Dendritic cell treated with granulocyte-macrophage colony-stimulating factor and Interleukin-4, amounts not matched to agents 40 ng/mL and 50 ng/mL, for 4 days (primary cell): ENCODE results near the gene KRT80.
A peak's percentile ranks its signal among the peaks of the same experiment; 100 is the strongest.

Source experiments
- H3K27ac Mint-ChIP-seq: one replicate; pipeline ENCODE4 v1.8.0; 2022; ENCODE audit warnings: mild to moderate bottlenecking, mixed read lengths
- H3K27me3 Mint-ChIP-seq: one replicate; pipeline ENCODE4 v1.8.0; 2022; ENCODE audit warnings: mild to moderate bottlenecking, mixed read lengths
- H3K36me3 Mint-ChIP-seq: one replicate; pipeline ENCODE4 v1.8.0; 2022; ENCODE audit warnings: low read depth, mixed read lengths
- H3K4me1 Mint-ChIP-seq: one replicate; pipeline ENCODE4 v1.8.0; 2022; ENCODE audit warnings: low read depth, mixed read lengths
- H3K4me3 Mint-ChIP-seq: one replicate; pipeline ENCODE4 v1.8.0; 2022; ENCODE audit warnings: mild to moderate bottlenecking, moderate library complexity, mixed read lengths
- H3K9me3 Mint-ChIP-seq: one replicate; pipeline ENCODE4 v1.8.0; 2022; ENCODE audit warnings: mixed read lengths
- intact Hi-C: fragments of 100-400 bp; cut with micrococcal nuclease; formaldehyde crosslinking; loops from one replicate; pipeline ENCODE4 v1.15.0; 2022

The KRT80 gene

DNA sequence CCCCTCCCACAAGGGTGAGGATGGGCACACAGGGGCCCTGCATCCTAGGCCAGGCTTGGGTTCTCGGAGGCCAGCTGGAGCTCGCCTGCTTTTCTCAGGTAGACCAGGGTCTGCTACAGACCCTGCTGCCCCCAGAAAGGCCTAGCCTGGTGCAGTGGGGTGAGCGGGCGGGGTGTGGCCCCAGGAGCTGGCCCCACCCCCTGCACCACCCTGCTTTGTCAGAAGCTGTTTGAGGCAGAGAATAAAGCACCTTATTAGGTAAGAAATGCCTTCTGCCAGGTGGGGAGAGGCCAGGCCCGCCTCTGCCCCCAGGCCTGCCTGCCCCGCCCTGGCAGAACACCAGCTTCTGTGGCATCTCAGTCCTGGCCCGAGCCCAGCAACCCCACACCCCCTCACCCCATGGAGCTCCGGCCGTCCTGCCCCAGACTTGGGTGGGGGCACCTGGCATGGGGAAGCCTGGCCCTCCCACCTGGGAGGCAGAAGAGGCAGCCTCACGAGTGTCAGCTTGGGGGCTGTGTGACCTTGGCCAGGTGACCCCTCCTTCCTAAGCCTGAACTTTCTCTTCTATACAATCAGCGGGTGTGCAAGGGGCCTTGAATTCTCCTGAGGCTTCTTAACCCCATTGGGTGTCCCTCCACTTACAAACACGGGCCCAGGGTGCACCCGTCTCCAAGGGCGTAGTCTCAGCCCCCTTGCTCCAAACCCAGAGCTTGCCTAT, 43.2 kb downstream of the KRT80 start:
- Mint-ChIP-seq H3K27me3 (peaks cover 31% of the 10 kb centered on the region), H3K9me3 (no peaks in the 10 kb centered on the region), H3K4me1 (peaks cover 32% of the 10 kb centered on the region), H3K36me3 (no peaks in the 10 kb centered on the region), H3K4me3 (no peak overlapping the region), H3K27ac (no peak overlapping the region)
- intact Hi-C loops = no loop called here

GRCh38 chr12:52147964-52148463, 43.8 kb downstream of the KRT80 start:
- H3K4me1 Mint-ChIP-seq = peaks cover 32% of the 10 kb centered on the region
- no peaks in the 10 kb centered on the region for H3K36me3 Mint-ChIP-seq
- no peaks in the 10 kb centered on the region for H3K9me3 Mint-ChIP-seq
- no peak overlapping the region for H3K4me3 Mint-ChIP-seq
- H3K27me3 Mint-ChIP-seq = peaks cover 27% of the 10 kb centered on the region
- no peak overlapping the region for H3K27ac Mint-ChIP-seq
- intact Hi-C loops = no loop called here

DNA sequence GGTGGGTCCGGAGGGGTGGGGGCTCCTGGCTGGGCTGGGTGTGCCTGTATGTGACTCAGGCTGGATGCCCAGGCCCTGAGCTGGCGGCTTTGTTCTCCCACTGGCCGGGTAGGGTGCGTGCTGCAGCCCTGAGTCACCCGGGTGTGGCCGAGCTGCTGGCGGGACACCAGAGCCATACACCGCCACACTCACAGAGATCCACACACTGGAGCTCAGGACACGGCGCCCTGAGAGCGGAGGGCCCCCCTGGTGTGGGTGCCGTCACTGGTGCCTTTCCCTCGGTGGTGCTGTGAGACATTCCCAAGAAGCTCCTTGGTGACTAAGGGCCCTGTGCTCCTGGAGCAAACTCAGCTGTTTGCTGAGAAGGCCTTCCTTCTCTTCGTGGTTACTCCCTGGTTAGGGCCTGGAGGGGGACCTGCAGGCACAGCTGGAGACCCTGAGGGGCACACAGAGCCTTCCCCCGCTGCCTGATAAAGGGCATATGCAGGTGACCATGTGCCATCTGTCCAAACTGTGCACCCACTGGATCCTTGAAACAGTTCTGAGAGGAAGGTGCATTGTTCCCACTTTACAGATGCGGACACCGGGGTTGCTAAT, 44.3 kb downstream of the KRT80 start:
- peaks cover 21% of the 10 kb centered on the region for H3K27me3 Mint-ChIP-seq
- peak overlapping the region; percentile 47 for H3K27ac Mint-ChIP-seq
- H3K4me3 Mint-ChIP-seq = no peak overlapping the region
- peaks cover 32% of the 10 kb centered on the region for H3K4me1 Mint-ChIP-seq
- H3K9me3 Mint-ChIP-seq = no peaks in the 10 kb centered on the region
- no peaks in the 10 kb centered on the region for H3K36me3 Mint-ChIP-seq
- intact Hi-C loops = no loop called here

- Mint-ChIP-seq H3K27ac (peak overlapping the region; percentile 47), H3K4me3 (no peak overlapping the region), H3K36me3 (no peaks in the 10 kb centered on the region), H3K9me3 (no peaks in the 10 kb centered on the region), H3K27me3 (peaks cover 19% of the 10 kb centered on the region), H3K4me1 (peaks cover 30% of the 10 kb centered on the region)
- intact Hi-C loops = no loop called here
Measured at GRCh38 chr12:52146822-52147366, 44.9 kb downstream of the KRT80 start.

DNA sequence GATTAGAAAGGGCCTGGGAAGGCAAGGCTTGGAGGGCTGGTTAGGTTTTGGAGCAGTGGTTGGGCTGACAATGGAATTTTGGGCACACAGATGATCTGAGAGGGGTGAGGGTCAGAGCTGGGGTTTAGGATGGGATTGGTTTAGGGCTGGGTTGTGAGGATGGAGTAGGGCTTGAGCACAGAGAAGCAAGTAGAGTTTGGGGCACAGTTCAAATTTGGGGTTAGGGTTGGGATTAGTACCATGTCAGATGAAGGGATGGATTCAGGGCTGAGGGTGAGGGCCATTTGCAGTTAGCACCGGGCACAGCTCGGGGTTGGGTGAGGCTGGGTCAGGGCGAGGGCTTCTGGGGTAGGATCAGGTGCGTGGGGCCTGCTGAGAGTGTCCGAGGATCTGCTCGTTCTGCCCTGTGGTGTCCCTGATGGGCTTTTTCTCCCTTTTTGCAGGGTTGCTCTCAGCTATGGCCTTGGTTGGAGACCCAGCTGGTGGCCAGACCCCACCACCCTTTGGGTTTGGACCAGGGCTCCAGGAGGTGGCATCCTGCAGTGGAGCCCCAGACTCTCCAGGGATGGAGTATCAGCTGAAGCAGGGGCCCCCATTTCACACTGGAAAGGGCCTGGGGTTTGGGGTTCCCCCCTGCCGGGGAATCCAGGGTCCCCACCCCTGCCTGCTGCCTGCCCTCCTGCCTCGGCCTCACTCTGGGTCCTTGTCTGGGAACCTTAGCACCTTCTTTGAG, 45.6 kb downstream of the KRT80 start:
- intact Hi-C loops = no loop called here
- Mint-ChIP-seq H3K4me3 (no peak overlapping the region), H3K27ac (no peak overlapping the region), H3K27me3 (peaks cover 13% of the 10 kb centered on the region), H3K9me3 (no peaks in the 10 kb centered on the region), H3K4me1 (peaks cover 24% of the 10 kb centered on the region), H3K36me3 (no peaks in the 10 kb centered on the region)

DNA sequence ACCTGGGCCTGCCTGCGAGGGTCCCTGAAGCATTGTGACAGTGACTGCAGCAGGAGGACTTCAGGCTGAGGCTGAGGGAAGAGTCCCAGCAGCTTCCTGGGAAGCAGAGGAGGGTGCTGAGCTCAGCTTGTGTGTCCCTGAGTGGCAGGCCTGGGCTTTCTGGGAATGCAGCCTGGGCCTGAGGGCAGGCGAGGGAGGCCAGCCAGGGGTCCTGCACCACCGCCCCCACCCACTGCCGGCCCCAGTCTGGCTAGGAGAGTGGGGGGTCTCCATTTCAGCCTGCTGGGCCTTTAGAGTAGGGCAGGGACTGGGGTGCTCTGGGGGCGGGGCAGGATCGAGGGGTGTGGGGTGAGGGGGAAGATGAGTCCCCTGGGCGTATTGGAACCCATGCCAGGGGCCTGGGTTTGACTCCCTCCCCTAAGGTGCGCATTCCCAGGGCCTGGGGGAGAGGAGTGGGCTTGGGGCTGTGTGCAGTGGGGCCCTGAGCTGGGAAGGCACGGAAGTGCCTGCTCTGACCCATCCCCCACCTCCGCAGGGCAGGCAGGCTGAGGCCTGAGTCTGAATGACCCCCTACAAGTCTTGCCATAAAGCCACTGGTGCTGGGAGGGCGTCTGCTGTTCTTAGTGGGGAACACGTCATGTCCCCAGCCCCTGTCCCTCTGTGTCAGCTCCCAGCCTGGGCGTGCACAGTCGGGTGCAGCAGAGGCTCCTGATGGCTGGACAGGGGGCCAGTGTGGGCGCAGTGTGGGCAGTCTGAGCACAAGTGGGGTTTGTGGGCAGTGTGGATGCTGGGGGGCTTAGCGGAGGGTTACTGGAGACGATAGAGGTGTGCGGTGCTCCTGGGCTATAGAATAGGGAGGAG, 46.4 kb downstream of the KRT80 start:
- intact Hi-C loops = no loop called here
- peaks cover 23% of the 10 kb centered on the region for H3K4me1 Mint-ChIP-seq
- no peaks in the 10 kb centered on the region for H3K36me3 Mint-ChIP-seq
- peaks cover 15% of the 10 kb centered on the region for H3K27me3 Mint-ChIP-seq
- no peak overlapping the region for H3K4me3 Mint-ChIP-seq
- no peaks in the 10 kb centered on the region for H3K9me3 Mint-ChIP-seq
- no peak overlapping the region for H3K27ac Mint-ChIP-seq

DNA sequence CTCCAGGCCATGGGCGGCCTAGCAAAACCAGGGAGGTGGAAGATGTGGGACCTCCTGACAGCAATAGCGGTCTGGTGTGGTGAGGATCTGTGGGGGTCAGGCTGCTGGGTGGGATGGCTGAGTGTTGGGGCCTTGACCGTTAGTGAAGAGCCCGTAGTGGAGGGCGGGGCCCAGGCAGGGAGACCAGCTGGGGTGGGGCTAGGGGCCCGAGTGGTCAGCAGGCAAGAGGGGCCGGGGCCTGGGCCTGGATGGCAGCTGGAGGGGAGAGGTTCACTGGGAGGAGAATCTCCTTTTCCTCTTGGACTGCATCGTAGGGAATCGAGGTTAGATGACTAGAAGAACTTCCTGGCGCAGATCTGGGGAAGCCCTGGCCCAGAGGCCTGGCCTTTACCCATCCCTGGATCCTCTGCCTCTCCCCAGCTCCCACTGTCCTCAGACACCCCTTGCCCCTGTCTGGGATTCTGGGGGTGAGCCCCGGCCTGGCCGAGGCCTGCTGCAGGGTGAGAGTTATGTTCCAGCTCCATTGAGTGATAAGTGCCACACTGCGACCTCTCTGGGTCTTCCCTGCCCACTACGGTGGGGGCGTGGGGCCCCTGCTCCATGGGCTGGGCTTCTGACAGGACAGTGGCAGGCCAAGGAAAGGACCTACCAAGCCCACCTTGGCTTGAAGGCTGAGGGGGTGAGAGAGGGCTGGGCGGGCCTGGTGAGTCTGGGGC, 47.1 kb downstream of the KRT80 start:
- peaks cover 7% of the 10 kb centered on the region for H3K27me3 Mint-ChIP-seq
- H3K4me1 Mint-ChIP-seq = peaks cover 15% of the 10 kb centered on the region
- intact Hi-C loops = no loop called here
- no peak overlapping the region for H3K4me3 Mint-ChIP-seq
- H3K27ac Mint-ChIP-seq = no peak overlapping the region
- no peaks in the 10 kb centered on the region for H3K9me3 Mint-ChIP-seq
- H3K36me3 Mint-ChIP-seq = no peaks in the 10 kb centered on the region

GRCh38 chr12:52142431-52142830, 49.4 kb downstream of the KRT80 start:
- H3K36me3 Mint-ChIP-seq = no peaks in the 10 kb centered on the region
- no peaks in the 10 kb centered on the region for H3K9me3 Mint-ChIP-seq
- intact Hi-C loops = no loop called here
- H3K4me1 Mint-ChIP-seq = peaks cover 5% of the 10 kb centered on the region
- H3K27ac Mint-ChIP-seq = peak overlapping the region; percentile 2
- H3K4me3 Mint-ChIP-seq = no peak overlapping the region
- H3K27me3 Mint-ChIP-seq = peaks cover 16% of the 10 kb centered on the region

- intact Hi-C loops = no loop called here
- no peaks in the 10 kb centered on the region for H3K36me3 Mint-ChIP-seq
- no peak overlapping the region for H3K4me3 Mint-ChIP-seq
Measured at GRCh38 chr12:52141875-52142274, 49.9 kb downstream of the KRT80 start.

GRCh38 chr12:52141306-52141705, 50.5 kb downstream of the KRT80 start:
- intact Hi-C loops = no loop called here

More at GRCh38 chr12:52141875-52142274, 49.9 kb downstream of the KRT80 start:
- no peaks in the 10 kb centered on the region for H3K9me3 Mint-ChIP-seq
- peaks cover 1% of the 10 kb centered on the region for H3K4me1 Mint-ChIP-seq
- peaks cover 19% of the 10 kb centered on the region for H3K27me3 Mint-ChIP-seq
- peak overlapping the region; percentile 2 for H3K27ac Mint-ChIP-seq

GRCh38 chr12:52139579-52140062, 52.2 kb downstream of the KRT80 start:
- Mint-ChIP-seq H3K4me3 (no peak overlapping the region), H3K9me3 (no peaks in the 10 kb centered on the region), H3K36me3 (no peaks in the 10 kb centered on the region), H3K27me3 (peaks cover 28% of the 10 kb centered on the region), H3K4me1 (no peaks in the 10 kb centered on the region), H3K27ac (no peak overlapping the region)
- intact Hi-C loops = no loop called here

More at GRCh38 chr12:52141306-52141705, 50.5 kb downstream of the KRT80 start:
- Mint-ChIP-seq H3K36me3 (no peaks in the 10 kb centered on the region), H3K27me3 (peaks cover 24% of the 10 kb centered on the region), H3K9me3 (no peaks in the 10 kb centered on the region), H3K4me1 (no peaks in the 10 kb centered on the region), H3K4me3 (no peak overlapping the region), H3K27ac (no peak overlapping the region)

DNA sequence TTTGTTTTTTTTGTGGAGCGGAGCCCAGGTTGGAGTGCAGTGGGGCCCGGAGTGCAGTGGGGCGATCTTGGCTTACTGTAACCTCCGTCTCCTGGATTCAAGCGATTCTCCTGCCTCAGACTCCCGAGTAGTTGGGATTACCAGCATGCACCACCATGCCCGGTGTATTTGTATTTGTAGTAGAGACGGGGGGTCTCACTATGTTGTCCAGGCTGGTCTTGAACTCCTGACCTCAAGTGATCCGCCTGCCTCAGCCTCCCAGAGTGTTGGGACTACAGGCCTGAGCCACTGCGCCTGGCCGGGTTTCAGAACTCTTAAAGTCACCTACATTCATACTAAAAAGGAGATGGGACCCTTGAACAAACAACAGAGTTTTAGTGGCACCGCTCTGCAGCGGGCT, 52.7 kb downstream of the KRT80 start:
- Mint-ChIP-seq H3K4me1 (no peaks in the 10 kb centered on the region), H3K9me3 (no peaks in the 10 kb centered on the region), H3K4me3 (no peak overlapping the region), H3K27me3 (peaks cover 28% of the 10 kb centered on the region), H3K27ac (no peak overlapping the region), H3K36me3 (no peaks in the 10 kb centered on the region)
- intact Hi-C loops = no loop called here

GRCh38 chr12:52137746-52138145, 54.1 kb downstream of the KRT80 start:
- intact Hi-C loops = no loop called here
- peaks cover 9% of the 10 kb centered on the region for H3K4me1 Mint-ChIP-seq
- H3K27me3 Mint-ChIP-seq = peaks cover 28% of the 10 kb centered on the region
- no peak overlapping the region for H3K4me3 Mint-ChIP-seq
- no peak overlapping the region for H3K27ac Mint-ChIP-seq
- H3K36me3 Mint-ChIP-seq = no peaks in the 10 kb centered on the region
- no peaks in the 10 kb centered on the region for H3K9me3 Mint-ChIP-seq
